Thyroid gland (tissue), 4 donors: ENCODE measurements around the gene FER.

Experiments
- POLR2A ChIP-seq, 2 donors: fragments of 450-650 bp; IDR thresholded peaks; one replicate each; pipeline ENCODE4 v1.6.1; 2017; ENCODE audit warnings: antibody characterized with exemption in 2 of 2, mild to moderate bottlenecking in 2 of 2, moderate library complexity in 1 of 2
- TF ChIP-seq, protein P1 (sequence below), 6 experiments: fragments of 200-600 bp in 3 of 6; fragments of 450-650 bp in 3 of 6; sonication (generic) in 3 of 6; IDR thresholded peaks; one replicate each; pipeline ENCODE4 v1.5.1; 2016 to 2019; ENCODE audit warnings: antibody characterized with exemption in 6 of 6, mild to moderate bottlenecking in 2 of 6, inconsistent platforms in 1 of 6, moderate library complexity in 1 of 6

DNA sequence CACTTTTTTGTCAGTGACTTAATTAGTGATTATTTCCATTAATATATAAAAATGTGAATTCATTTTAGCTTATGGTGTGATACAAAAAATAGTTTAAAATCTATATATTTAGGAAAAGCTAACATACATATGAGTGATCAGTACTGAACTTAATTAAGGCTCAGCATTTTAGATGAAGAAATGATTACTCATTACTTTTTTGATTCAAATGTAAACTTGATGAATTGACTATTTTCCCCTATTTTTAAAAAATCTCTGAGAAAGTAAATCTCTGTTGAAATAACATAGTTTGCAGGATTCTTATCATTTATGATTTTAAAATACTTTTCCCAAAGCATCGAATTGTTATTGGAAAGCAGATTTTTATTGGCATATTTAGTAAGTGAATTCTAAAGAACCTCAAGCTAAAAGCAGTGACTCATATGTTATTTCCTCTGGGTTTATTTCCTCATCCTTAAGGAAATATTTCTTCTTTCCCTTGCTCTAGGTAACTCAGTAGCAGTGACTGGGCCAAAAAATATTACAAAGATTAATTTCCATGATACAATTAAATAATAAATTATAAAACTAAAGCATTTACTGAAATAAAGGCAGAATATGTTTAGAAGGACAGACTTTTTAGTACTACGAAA is 290.6 kb downstream of the FER start:
- TF ChIP-seq, protein P1, sequence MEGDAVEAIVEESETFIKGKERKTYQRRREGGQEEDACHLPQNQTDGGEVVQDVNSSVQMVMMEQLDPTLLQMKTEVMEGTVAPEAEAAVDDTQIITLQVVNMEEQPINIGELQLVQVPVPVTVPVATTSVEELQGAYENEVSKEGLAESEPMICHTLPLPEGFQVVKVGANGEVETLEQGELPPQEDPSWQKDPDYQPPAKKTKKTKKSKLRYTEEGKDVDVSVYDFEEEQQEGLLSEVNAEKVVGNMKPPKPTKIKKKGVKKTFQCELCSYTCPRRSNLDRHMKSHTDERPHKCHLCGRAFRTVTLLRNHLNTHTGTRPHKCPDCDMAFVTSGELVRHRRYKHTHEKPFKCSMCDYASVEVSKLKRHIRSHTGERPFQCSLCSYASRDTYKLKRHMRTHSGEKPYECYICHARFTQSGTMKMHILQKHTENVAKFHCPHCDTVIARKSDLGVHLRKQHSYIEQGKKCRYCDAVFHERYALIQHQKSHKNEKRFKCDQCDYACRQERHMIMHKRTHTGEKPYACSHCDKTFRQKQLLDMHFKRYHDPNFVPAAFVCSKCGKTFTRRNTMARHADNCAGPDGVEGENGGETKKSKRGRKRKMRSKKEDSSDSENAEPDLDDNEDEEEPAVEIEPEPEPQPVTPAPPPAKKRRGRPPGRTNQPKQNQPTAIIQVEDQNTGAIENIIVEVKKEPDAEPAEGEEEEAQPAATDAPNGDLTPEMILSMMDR (IDR thresholded peaks at IDR 0.05): no peak
- no peak for TF ChIP-seq POLR2A (IDR thresholded peaks at IDR 0.05)
